H1 (cell line): ENCODE measurements around the gene LCNL1. TPM values are rescaled to one million over a fixed set of nuclear protein-coding genes. Genes with fewer than 3 reads are reported as not detected.

Source experiments
- CEBPB ChIP-seq: IDR thresholded peaks from 2 replicates; pipeline ENCODE4 v1.6.1; 2012; ENCODE audit warnings: low read depth, low read length
- POLR2A ChIP-seq, 2 experiments: IDR thresholded peaks; 1 replicate in 1 of 2; 2 replicates in 1 of 2; pipeline ENCODE4 v1.6.1; 2011; ENCODE audit warnings: low read depth in 2 of 2, low read length in 2 of 2, mild to moderate bottlenecking in 2 of 2; ENCODE audit errors: control extremely low read depth in 1 of 2
- polyA plus RNA-seq, 7 experiments: library from polyadenylated mRNA; depleted of rRNA in 3 of 7; stranded (reverse) in 5 of 7; unstranded in 2 of 7; fragments of >200 nt in 5 of 7; fragments of 200-250 nt in 2 of 7; gene quantifications; 1 replicate in 5 of 7; 2 replicates in 1 of 7; 4 replicates in 1 of 7; pipeline versions ENCODE4 v1.2.1 to v1.2.3, GENCODE V29; 2011 to 2013; ENCODE audit warnings: missing spikeins in 2 of 7, mixed read lengths in 2 of 7
- total RNA-seq: library from RNA; stranded (reverse); fragmentation: NEBNext Ultra II Directional; extraction: Animal tissue kit (Norgen Biotek cat#: 25700); gene quantifications from 2 replicates; pipeline ENCODE4 v1.2.1, GENCODE V29; 2021

Gene LCNL1
- total and polyA plus RNA-seq, 2 of the 8 experiments (the other 6 are each of a cell fraction or from before 2014, with no cell fraction given), result 0.11 TPM; not detected in 1

GRCh38 chr9:136937186-136938001 lies 45.4 kb upstream of the LCNL1 start (continued):
- no peak for TF ChIP-seq CEBPB
- TF ChIP-seq POLR2A (IDR thresholded peaks at IDR 0.05; ENCODE audit: control extremely low read depth in 1 of 2, low read depth in 2 of 2, low read length in 2 of 2), result no peak
